GM19467 (cell line): ENCODE results near the gene C10orf71.

ENCODE experiments used
- ATAC-seq: cut with Tn5 transposase; IDR thresholded peaks from one replicate; pipeline ENCODE4 v1.9.1; 2021; ENCODE audit warnings: mild to moderate bottlenecking, moderate library complexity; ENCODE audit not compliant: unreplicated experiment

The C10orf71 gene

GRCh38 chr10:49332768-49333167, 33.8 kb downstream of the C10orf71 start:
- no peak for ATAC-seq

GRCh38 chr10:49333192-49333591, 34.2 kb downstream of the C10orf71 start:
- no peak for ATAC-seq

- no peak for ATAC-seq
These were observed 36.0 kb downstream of the C10orf71 start for GRCh38 chr10:49334964-49335363.

GRCh38 chr10:49335364-49335972, 36.5 kb downstream of the C10orf71 start:
- no peak for ATAC-seq

- no peak for ATAC-seq
These were observed 39.6 kb downstream of the C10orf71 start for GRCh38 chr10:49338604-49339003.

- no peak for ATAC-seq
These were observed 45.9 kb downstream of the C10orf71 start for GRCh38 chr10:49344840-49345239.

GRCh38 chr10:49347342-49347741, 48.4 kb downstream of the C10orf71 start:
- ATAC-seq = no peak

GRCh38 chr10:49347827-49348226, 48.9 kb downstream of the C10orf71 start:
- ATAC-seq = no peak

- no peak for ATAC-seq
These were observed 49.6 kb downstream of the C10orf71 start for GRCh38 chr10:49348593-49348992.

GRCh38 chr10:49349390-49349789, 50.4 kb downstream of the C10orf71 start:
- ATAC-seq = no peak

GRCh38 chr10:49350138-49350537, 51.2 kb downstream of the C10orf71 start:
- ATAC-seq = no peak

GRCh38 chr10:49350846-49351532, 52.0 kb downstream of the C10orf71 start:
- no peak for ATAC-seq

GRCh38 chr10:49351669-49352068, 52.7 kb downstream of the C10orf71 start:
- no peak for ATAC-seq

- ATAC-seq = no peak
These were observed 53.4 kb downstream of the C10orf71 start for GRCh38 chr10:49352323-49352722.

- ATAC-seq = no peak
These were observed 54.3 kb downstream of the C10orf71 start for GRCh38 chr10:49353026-49353894.

- ATAC-seq = no peak
These were observed 55.1 kb downstream of the C10orf71 start for GRCh38 chr10:49353895-49354566.

GRCh38 chr10:49354593-49354992, 55.6 kb downstream of the C10orf71 start:
- no peak for ATAC-seq

GRCh38 chr10:49355221-49355620, 56.3 kb downstream of the C10orf71 start:
- no peak for ATAC-seq

- no peak for ATAC-seq
These were observed 57.2 kb downstream of the C10orf71 start for GRCh38 chr10:49356181-49356580.

GRCh38 chr10:49356944-49357343, 58.0 kb downstream of the C10orf71 start:
- ATAC-seq = no peak

GRCh38 chr10:49357910-49358309, 58.9 kb downstream of the C10orf71 start:
- ATAC-seq = no peak
